NCI-H69 (cell line): ENCODE results near the gene ALDH1A1.
A peak's percentile ranks its signal among the peaks of the same experiment; 100 is the strongest.

Experiments
- DNase-seq: peaks from one replicate; lab custom pipeline; 2025; lab: John Stamatoyannopoulos, UW

Gene ALDH1A1

GRCh38 chr9:72855890-72856523 lies 96.8 kb downstream of the ALDH1A1 start:
- peak; percentile 29 for DNase-seq

DNA sequence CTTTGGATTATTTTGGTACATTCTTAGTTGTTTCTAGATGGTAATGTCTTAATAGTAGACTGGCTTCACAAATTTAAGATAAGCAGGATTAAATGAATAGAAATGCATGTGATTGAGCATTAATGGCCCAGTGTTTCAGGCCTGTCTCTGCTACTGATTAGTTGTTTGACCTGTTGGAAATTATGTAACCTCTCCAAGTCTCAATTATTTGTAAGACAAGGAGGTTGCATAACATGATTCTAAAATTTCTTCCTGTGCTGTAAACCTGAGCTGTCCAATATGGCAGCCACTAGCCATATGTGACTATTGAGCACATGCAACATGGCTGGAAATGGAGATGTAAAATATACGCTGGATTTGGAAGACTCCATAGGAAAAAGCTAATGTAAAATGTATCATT lies 97.5 kb downstream of the ALDH1A1 start:
- no peak for DNase-seq
